Neural cell (in vitro differentiated cells): Measurements from ENCODE around the gene SMARCA4.
"Not testable (repeated sequence)": the region's sequence is repeated elsewhere in the genome, so short reads cannot be mapped to it uniquely, and the experiment has no call there.

ENCODE experiments used
- EP300 ChIP-seq: fragments of 450-650 bp; conservative IDR thresholded peaks from 2 replicates; pipeline ENCODE4 v1.6.1; 2014; ENCODE audit warnings: antibody characterized with exemption, mild to moderate bottlenecking, moderate library complexity; ENCODE audit not compliant: poor library complexity, severe bottlenecking
- EZH2 ChIP-seq: fragments of 200-600, 300-800 bp; shearing (Covaris generic), sonication (generic); IDR thresholded peaks from 2 replicates; pipeline ENCODE4 v1.6.1; 2014; ENCODE audit warnings: antibody characterized with exemption, low read length, borderline replicate concordance, mild to moderate bottlenecking; ENCODE audit not compliant: insufficient read depth, poor library complexity, severe bottlenecking
- MXI1 ChIP-seq: fragments of 450-650 bp; conservative IDR thresholded peaks from 2 replicates; pipeline ENCODE4 v1.6.1; 2014; ENCODE audit warnings: antibody characterized with exemption, mild to moderate bottlenecking; ENCODE audit not compliant: poor library complexity, severe bottlenecking
- POLR2AphosphoS5 ChIP-seq: IDR thresholded peaks from 2 replicates; pipeline ENCODE4 v1.6.1; 2012
- TAF1 ChIP-seq: IDR thresholded peaks from 2 replicates; pipeline ENCODE4 v1.6.1; 2012; ENCODE audit warnings: low read depth
- TF ChIP-seq, protein P1 (sequence below): fragments of 450-650 bp; IDR thresholded peaks from 2 replicates; pipeline ENCODE4 v1.5.1; 2014; ENCODE audit warnings: antibody characterized with exemption, mild to moderate bottlenecking, moderate library complexity; ENCODE audit not compliant: poor library complexity, severe bottlenecking
- TF ChIP-seq, protein P2 (sequence below): IDR thresholded peaks from 2 replicates; pipeline ENCODE4 v1.6.1; 2012; ENCODE audit warnings: borderline replicate concordance

DNA sequence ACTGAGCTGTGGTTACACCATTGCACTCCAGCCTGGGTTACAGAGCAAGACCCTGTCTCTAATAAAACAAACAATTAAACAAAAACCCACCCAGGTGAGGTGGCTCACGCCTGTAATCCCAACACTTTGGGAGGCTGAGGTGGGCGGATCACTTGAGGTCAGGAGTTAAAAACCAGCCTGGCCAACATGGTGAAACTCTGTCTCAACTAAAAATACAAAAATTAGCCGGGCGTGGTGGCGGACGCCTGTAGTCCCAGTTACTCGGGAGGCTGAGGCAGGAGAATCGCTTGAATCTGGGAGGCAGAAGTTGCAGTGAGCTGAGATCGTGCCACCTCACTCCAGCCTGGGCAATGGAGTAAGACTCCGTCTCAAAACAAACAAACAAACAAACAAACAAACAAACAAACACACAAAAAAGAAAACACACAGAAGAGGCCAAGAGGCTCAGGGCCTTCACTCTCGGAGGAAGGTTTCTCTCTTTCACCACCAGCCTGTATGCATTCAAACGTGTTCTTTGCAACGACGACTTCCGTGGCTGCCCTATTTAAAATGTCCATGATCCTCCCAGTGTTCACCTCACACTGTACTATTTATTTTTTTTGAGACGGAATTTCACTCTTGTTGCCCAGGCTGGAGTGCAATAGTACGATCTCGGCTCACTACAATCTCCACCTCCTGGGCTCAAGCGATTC lies 1.4 kb upstream of the SMARCA4 start:
- not testable (repeated sequence) for TF ChIP-seq TAF1, POLR2AphosphoS5, EZH2, MXI1, EP300
- TF ChIP-seq, protein P1, sequence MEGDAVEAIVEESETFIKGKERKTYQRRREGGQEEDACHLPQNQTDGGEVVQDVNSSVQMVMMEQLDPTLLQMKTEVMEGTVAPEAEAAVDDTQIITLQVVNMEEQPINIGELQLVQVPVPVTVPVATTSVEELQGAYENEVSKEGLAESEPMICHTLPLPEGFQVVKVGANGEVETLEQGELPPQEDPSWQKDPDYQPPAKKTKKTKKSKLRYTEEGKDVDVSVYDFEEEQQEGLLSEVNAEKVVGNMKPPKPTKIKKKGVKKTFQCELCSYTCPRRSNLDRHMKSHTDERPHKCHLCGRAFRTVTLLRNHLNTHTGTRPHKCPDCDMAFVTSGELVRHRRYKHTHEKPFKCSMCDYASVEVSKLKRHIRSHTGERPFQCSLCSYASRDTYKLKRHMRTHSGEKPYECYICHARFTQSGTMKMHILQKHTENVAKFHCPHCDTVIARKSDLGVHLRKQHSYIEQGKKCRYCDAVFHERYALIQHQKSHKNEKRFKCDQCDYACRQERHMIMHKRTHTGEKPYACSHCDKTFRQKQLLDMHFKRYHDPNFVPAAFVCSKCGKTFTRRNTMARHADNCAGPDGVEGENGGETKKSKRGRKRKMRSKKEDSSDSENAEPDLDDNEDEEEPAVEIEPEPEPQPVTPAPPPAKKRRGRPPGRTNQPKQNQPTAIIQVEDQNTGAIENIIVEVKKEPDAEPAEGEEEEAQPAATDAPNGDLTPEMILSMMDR: not testable (repeated sequence)
- TF ChIP-seq, protein P2, sequence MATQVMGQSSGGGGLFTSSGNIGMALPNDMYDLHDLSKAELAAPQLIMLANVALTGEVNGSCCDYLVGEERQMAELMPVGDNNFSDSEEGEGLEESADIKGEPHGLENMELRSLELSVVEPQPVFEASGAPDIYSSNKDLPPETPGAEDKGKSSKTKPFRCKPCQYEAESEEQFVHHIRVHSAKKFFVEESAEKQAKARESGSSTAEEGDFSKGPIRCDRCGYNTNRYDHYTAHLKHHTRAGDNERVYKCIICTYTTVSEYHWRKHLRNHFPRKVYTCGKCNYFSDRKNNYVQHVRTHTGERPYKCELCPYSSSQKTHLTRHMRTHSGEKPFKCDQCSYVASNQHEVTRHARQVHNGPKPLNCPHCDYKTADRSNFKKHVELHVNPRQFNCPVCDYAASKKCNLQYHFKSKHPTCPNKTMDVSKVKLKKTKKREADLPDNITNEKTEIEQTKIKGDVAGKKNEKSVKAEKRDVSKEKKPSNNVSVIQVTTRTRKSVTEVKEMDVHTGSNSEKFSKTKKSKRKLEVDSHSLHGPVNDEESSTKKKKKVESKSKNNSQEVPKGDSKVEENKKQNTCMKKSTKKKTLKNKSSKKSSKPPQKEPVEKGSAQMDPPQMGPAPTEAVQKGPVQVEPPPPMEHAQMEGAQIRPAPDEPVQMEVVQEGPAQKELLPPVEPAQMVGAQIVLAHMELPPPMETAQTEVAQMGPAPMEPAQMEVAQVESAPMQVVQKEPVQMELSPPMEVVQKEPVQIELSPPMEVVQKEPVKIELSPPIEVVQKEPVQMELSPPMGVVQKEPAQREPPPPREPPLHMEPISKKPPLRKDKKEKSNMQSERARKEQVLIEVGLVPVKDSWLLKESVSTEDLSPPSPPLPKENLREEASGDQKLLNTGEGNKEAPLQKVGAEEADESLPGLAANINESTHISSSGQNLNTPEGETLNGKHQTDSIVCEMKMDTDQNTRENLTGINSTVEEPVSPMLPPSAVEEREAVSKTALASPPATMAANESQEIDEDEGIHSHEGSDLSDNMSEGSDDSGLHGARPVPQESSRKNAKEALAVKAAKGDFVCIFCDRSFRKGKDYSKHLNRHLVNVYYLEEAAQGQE: not testable (repeated sequence)
